GM12878 (cell line): ENCODE measurements around the gene TOM1L2. TPM values are rescaled to one million over a fixed set of nuclear protein-coding genes. Genes with fewer than 3 reads are reported as not detected.

Experiments
- ATAC-seq: fragments of 200-7000 bp; cut with Tn5 transposase; 3 replicates; pipeline ENCODE4 v1.9.1; 2020; ENCODE audit warnings: mild to moderate bottlenecking, moderate library complexity
- BruUV-seq: library from RNA; stranded (reverse); fragments of 400-500 nt; replicated peaks from 2 replicates; lab custom pipeline; 2021; lab: Mats Ljungman, UMichigan
- CTCF ChIA-PET: fragments of 300-600 bp; sonication (Branson Sonifier 250); formaldehyde crosslinking; extraction: SDS; loops from one replicate; lab custom pipeline; 2021; ENCODE audit warnings: inconsistent platforms; lab: Yijun Ruan, JAX
- POLR2A ChIA-PET: fragments of 350-600 bp; formaldehyde crosslinking; extraction: SDS; loops from one replicate; lab custom pipeline; 2021; ENCODE audit warnings: inconsistent platforms; lab: Charles Lee
- RAD21 ChIA-PET: fragments of 300-600 bp; sonication (Branson Sonifier 250); formaldehyde crosslinking; loops from one replicate; lab custom pipeline; 2023; ENCODE audit warnings: antibody characterized with exemption; ENCODE audit not compliant: unreplicated experiment; lab: Charles Lee
- SMC1A ChIA-PET: fragments of 300-600 bp; sonication (Branson Sonifier 250); formaldehyde crosslinking; loops from one replicate; lab custom pipeline; 2023; ENCODE audit not compliant: unreplicated experiment, uncharacterized antibody; lab: Charles Lee
- DNase-seq: peaks from one replicate; pipeline ENCODE4 v3.0.0-alpha.2; 2011; ENCODE audit warnings: low read depth, low spot score
- FAIRE-seq: peaks from 3 replicates; lab custom pipeline; 2011; peaks lifted over from hg19 to GRCh38; lab: Jason Lieb, UNC
- H2AFZ ChIP-seq: 2 replicates; pipeline ENCODE4 v1.6.0; 2011; ENCODE audit warnings: low read depth, low read length, control low read depth; ENCODE audit not compliant: control insufficient read depth
- H3K27ac ChIP-seq: 2 replicates; pipeline ENCODE4 v1.5.1; 2011; ENCODE audit warnings: control low read depth; ENCODE audit not compliant: control insufficient read depth, insufficient read depth
- H3K27me3 ChIP-seq, 2 experiments: replicated peaks in 1 of 2; 2 replicates each; pipeline versions ENCODE4 v1.6.0 to v1.6.1; 2011; ENCODE audit warnings: low read length in 1 of 2; ENCODE audit not compliant: control insufficient read depth in 2 of 2, insufficient read depth in 2 of 2
- H3K36me3 ChIP-seq, 2 experiments: 2 replicates each; pipeline ENCODE4 v1.5.1; 2011; ENCODE audit warnings: low read length in 1 of 2; ENCODE audit not compliant: control insufficient read depth in 2 of 2, insufficient read depth in 2 of 2
- H3K4me1 ChIP-seq: 2 replicates; pipeline ENCODE4 v1.6.1; 2011; ENCODE audit warnings: mild to moderate bottlenecking, low read length, moderate library complexity, mixed read lengths; ENCODE audit not compliant: control insufficient read depth, insufficient read depth
- H3K4me2 ChIP-seq: 2 replicates; pipeline ENCODE4 v1.6.0; 2011; ENCODE audit warnings: control low read depth; ENCODE audit not compliant: control insufficient read depth, insufficient read depth
- H3K4me3 ChIP-seq: fragments of 200-600 bp; sonication (generic); 2 replicates; pipeline ENCODE4 v1.5.1; 2016
- H3K79me2 ChIP-seq: 2 replicates; pipeline ENCODE4 v1.6.0; 2011; ENCODE audit warnings: low read length; ENCODE audit not compliant: control insufficient read depth, insufficient read depth
- H3K9ac ChIP-seq: 2 replicates; pipeline ENCODE4 v1.8.0; 2011; ENCODE audit warnings: low read length, control low read depth, mixed read lengths; ENCODE audit not compliant: control insufficient read depth, insufficient read depth
- H3K9me3 ChIP-seq: replicated peaks from 3 replicates; pipeline ENCODE4 v1.5.1; 2011; ENCODE audit warnings: mild to moderate bottlenecking, low read length; ENCODE audit not compliant: control insufficient read depth, insufficient read depth
- H4K20me1 ChIP-seq: 2 replicates; pipeline ENCODE4 v1.6.0; 2011; ENCODE audit not compliant: control insufficient read depth, insufficient read depth
- BMI1 ChIP-seq: fragments of 450-650 bp; IDR thresholded peaks from 2 replicates; pipeline ENCODE4 v1.6.1; 2016; ENCODE audit warnings: mild to moderate bottlenecking, moderate library complexity, borderline replicate concordance
- CBX3 ChIP-seq: fragments of 200-600 bp; sonication (generic); IDR thresholded peaks from 2 replicates; pipeline ENCODE4 v1.6.1; 2016; ENCODE audit warnings: low read depth, borderline replicate concordance
- FOXK2 ChIP-seq: fragments of 450-650 bp; IDR thresholded peaks from 2 replicates; pipeline ENCODE4 v1.6.1; 2017; ENCODE audit warnings: mild to moderate bottlenecking, moderate library complexity
- KLF5 ChIP-seq: fragments of 450-650 bp; IDR thresholded peaks from 2 replicates; pipeline ENCODE4 v1.6.1; 2014; ENCODE audit warnings: mild to moderate bottlenecking; ENCODE audit not compliant: partially characterized antibody
- LARP7 ChIP-seq: fragments of 450-650 bp; IDR thresholded peaks from 2 replicates; pipeline ENCODE4 v1.6.1; 2017; ENCODE audit warnings: mild to moderate bottlenecking
- MYC ChIP-seq: IDR thresholded peaks from 2 replicates; pipeline ENCODE4 v1.6.1; 2011; ENCODE audit warnings: mild to moderate bottlenecking, low read length, moderate library complexity, inconsistent platforms; ENCODE audit not compliant: insufficient read depth, insufficient replicate concordance, insufficient read length, severe bottlenecking
- NFYB ChIP-seq: IDR thresholded peaks from 2 replicates; pipeline ENCODE4 v1.6.1; 2011; ENCODE audit warnings: low read depth, mild to moderate bottlenecking, low read length, improper control_type of control experiment, moderate library complexity; ENCODE audit not compliant: insufficient read depth
- SMC3 ChIP-seq: IDR thresholded peaks from 2 replicates; pipeline ENCODE4 v1.6.1; 2011; ENCODE audit warnings: low read length, improper control_type of control experiment, borderline replicate concordance
- SREBF2 ChIP-seq: IDR thresholded peaks from 2 replicates; pipeline ENCODE4 v1.6.1; 2012; ENCODE audit warnings: mild to moderate bottlenecking, low read length
- SUZ12 ChIP-seq: fragments of 200-600 bp; sonication (generic); IDR thresholded peaks from one replicate; pipeline ENCODE4 v1.6.1; 2018; ENCODE audit warnings: antibody characterized with exemption, mild to moderate bottlenecking; ENCODE audit not compliant: unreplicated experiment
- TAF1 ChIP-seq: IDR thresholded peaks from 2 replicates; pipeline ENCODE4 v1.6.1; 2011; ENCODE audit warnings: mild to moderate bottlenecking, low read depth, low read length, borderline replicate concordance
- TARDBP ChIP-seq: IDR thresholded peaks from 2 replicates; pipeline ENCODE4 v1.6.1; 2016; ENCODE audit warnings: borderline replicate concordance
- TCF3 ChIP-seq: IDR thresholded peaks from 2 replicates; pipeline ENCODE4 v1.6.1; 2012; ENCODE audit warnings: low read depth, mild to moderate bottlenecking, low read length, borderline replicate concordance; ENCODE audit not compliant: insufficient read depth
- WRNIP1 ChIP-seq: IDR thresholded peaks from 2 replicates; pipeline ENCODE4 v1.6.1; 2011; ENCODE audit warnings: low read depth, low read length, improper control_type of control experiment, borderline replicate concordance
- YY1 ChIP-seq: IDR thresholded peaks from 2 replicates; pipeline ENCODE4 v1.6.1; 2011; ENCODE audit warnings: low read depth, mild to moderate bottlenecking, low read length
- WGBS: methylation state at CpG from one replicate; pipeline ENCODE4 v1.1.6; 2016; ENCODE audit warnings: low lambda C conversion rate; ENCODE audit not compliant: insufficient replicate concordance, insufficient coverage; ENCODE audit errors: missing lambda C conversion rate; 5-methylcytosine and 5-hydroxymethylcytosine counted together
- in situ Hi-C: fragments of 300-500 bp; cut with MboI; formaldehyde crosslinking; loops from 9 replicates; pipeline ENCODE4 v1.14.3; 2018; ENCODE audit warnings: mixed read lengths
- intact Hi-C: fragments of 100-400 bp; cut with micrococcal nuclease; formaldehyde crosslinking; loops from one replicate; pipeline ENCODE4 v1.14.2; 2022; ENCODE audit not compliant: unreplicated experiment
- polyA plus RNA-seq, 11 experiments: library from polyadenylated mRNA; depleted of rRNA in 4 of 11; unstranded in 6 of 11; stranded (reverse) in 5 of 11; fragments of >200 nt; fragmentation: Nextera tagmentation in 4 of 11; fragmentation: Illumina TruSeq in 1 of 11; extraction: Ambion mirVana in 4 of 11; extraction: Trizol in 1 of 11; gene quantifications; 1 replicate in 1 of 11; 2 replicates in 10 of 11; pipeline versions ENCODE4 v1.2.1 to v1.2.3, GENCODE V29; 2011 to 2016; ENCODE audit warnings: inconsistent platforms in 2 of 11, missing spikeins in 2 of 11, low read depth in 1 of 11
- total RNA-seq, 4 experiments: library from RNA; depleted of rRNA in 3 of 4; stranded (reverse); fragments of >200 nt in 3 of 4; fragmentation: Illumina TruSeq in 1 of 4; extraction: Trizol in 1 of 4; gene quantifications; 2 replicates each; pipeline versions ENCODE4 v1.2.1 to v1.2.3, GENCODE V29; 2013 to 2021
- TF ChIP-seq, protein P1 (sequence below): IDR thresholded peaks from 2 replicates; pipeline ENCODE4 v1.6.1; 2012; ENCODE audit warnings: low read length, inconsistent platforms
- TF ChIP-seq, protein P2 (sequence below): IDR thresholded peaks from 2 replicates; pipeline ENCODE4 v1.6.1; 2012; ENCODE audit warnings: low read depth, low read length, improper control_type of control experiment

TOM1L2 gene
- total and polyA plus RNA-seq, 10 of the 15 experiments (the other 5 are each of a cell fraction or from before 2014, with no cell fraction given), result 0.19 to 19.2 (median 8.1) TPM

DNA sequence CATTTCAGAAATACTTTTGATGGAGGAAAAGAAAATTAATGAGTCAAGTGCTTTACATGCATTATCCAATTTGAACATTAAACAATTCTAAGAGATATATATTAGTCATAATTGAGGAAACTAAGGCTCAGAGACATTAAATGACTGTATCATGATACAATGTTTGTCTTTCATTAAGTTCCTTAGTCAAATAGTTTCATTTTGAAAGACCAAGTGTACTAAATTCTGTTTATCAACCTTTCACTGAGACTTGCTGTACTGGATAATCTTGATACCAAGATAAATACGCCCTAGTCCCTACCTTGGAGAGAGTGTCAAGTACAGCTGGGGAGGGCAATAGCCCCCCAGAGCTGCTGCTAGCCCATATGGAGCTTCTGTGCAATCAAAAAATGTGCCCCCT is 24.2 kb downstream of the TOM1L2 start:
- no peak overlapping the region for H2AFZ ChIP-seq
- H3K9ac ChIP-seq, result no peak overlapping the region
- ChIA-PET SMC1A (interaction anchor here (1.4 to 4.8 kb wide), 3 partner anchors 8 to 12 kb away, joined by 3 to 26 read pairs (median 4); no protein-coding TSS in a partner anchor), CTCF (interaction anchor here (3.7 kb wide), 1 partner anchor 29 kb away, joined by 13 read pairs; no protein-coding TSS in a partner anchor), RAD21 (no interaction called here), POLR2A (no interaction called here)
- TF ChIP-seq TAF1, result no peak
- TF ChIP-seq TARDBP, result no peak
- TF ChIP-seq FOXK2, result no peak
- TF ChIP-seq WRNIP1, result no peak
- no peak for TF ChIP-seq SREBF2
- TF ChIP-seq TCF3, result no peak
- TF ChIP-seq SUZ12, result no peak
- TF ChIP-seq MYC, result no peak
- TF ChIP-seq NFYB, result no peak
- no peak for TF ChIP-seq SMC3
- TF ChIP-seq KLF5, result no peak
- no peak for TF ChIP-seq CBX3
- TF ChIP-seq, protein P1, sequence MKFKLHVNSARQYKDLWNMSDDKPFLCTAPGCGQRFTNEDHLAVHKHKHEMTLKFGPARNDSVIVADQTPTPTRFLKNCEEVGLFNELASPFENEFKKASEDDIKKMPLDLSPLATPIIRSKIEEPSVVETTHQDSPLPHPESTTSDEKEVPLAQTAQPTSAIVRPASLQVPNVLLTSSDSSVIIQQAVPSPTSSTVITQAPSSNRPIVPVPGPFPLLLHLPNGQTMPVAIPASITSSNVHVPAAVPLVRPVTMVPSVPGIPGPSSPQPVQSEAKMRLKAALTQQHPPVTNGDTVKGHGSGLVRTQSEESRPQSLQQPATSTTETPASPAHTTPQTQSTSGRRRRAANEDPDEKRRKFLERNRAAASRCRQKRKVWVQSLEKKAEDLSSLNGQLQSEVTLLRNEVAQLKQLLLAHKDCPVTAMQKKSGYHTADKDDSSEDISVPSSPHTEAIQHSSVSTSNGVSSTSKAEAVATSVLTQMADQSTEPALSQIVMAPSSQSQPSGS, result no peak
- no peak for TF ChIP-seq LARP7
- no peak for TF ChIP-seq YY1
- no peak for TF ChIP-seq BMI1
- TF ChIP-seq, protein P2, sequence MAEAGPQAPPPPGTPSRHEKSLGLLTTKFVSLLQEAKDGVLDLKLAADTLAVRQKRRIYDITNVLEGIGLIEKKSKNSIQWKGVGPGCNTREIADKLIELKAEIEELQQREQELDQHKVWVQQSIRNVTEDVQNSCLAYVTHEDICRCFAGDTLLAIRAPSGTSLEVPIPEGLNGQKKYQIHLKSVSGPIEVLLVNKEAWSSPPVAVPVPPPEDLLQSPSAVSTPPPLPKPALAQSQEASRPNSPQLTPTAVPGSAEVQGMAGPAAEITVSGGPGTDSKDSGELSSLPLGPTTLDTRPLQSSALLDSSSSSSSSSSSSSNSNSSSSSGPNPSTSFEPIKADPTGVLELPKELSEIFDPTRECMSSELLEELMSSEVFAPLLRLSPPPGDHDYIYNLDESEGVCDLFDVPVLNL, result no peak
- no peaks in the 10 kb centered on the region for H4K20me1 ChIP-seq
- no peak for FAIRE-seq
- H3K4me1 ChIP-seq, result no peaks in the 10 kb centered on the region
- no peaks in the 10 kb centered on the region for H3K27me3 ChIP-seq
- H3K36me3 ChIP-seq, result no peaks in the 10 kb centered on the region
- no peak for ATAC-seq
- 91% methylated on average over 1 of the region's 1 CpG for WGBS
- intact Hi-C loops (no loop called here), in situ Hi-C loops (no loop called here)
- no peaks in the 10 kb centered on the region for H3K9me3 ChIP-seq
- H3K27ac ChIP-seq, result no peak overlapping the region
- H3K4me2 ChIP-seq, result no peak overlapping the region
- no peaks in the 10 kb centered on the region for H3K79me2 ChIP-seq
- H3K4me3 ChIP-seq, result no peak overlapping the region
- DNase-seq, result no peak
- no TSS peak for BruUV-seq
